PC-3 (cell line): Measurements from ENCODE around the gene SLC5A9. TPM values are rescaled to one million over a fixed set of nuclear protein-coding genes. Genes with fewer than 3 reads are reported as not detected.
"Not testable (repeated sequence)": the region's sequence is repeated elsewhere in the genome, so short reads cannot be mapped to it uniquely, and the experiment has no call there.

Experiments used
- ATAC-seq: fragments of 200-7000 bp; cut with Tn5 transposase; 2 replicates; pipeline ENCODE4 v1.9.1; 2020; ENCODE audit warnings: mild to moderate bottlenecking, moderate library complexity
- BruUV-seq: library from RNA; stranded (reverse); fragments of 400-500 nt; replicated peaks from 2 replicates; lab custom pipeline; 2021; lab: Mats Ljungman, UMichigan
- CTCF ChIA-PET: fragments of 300-600 bp; sonication (Branson Sonifier 250); formaldehyde crosslinking; loops from one replicate; lab custom pipeline; 2022; ENCODE audit warnings: antibody characterized with exemption; lab: Charles Lee
- POLR2A ChIA-PET: fragments of 300-600 bp; sonication (Branson Sonifier 250); formaldehyde crosslinking; loops from one replicate; lab custom pipeline; 2022; ENCODE audit warnings: antibody characterized with exemption; ENCODE audit not compliant: unreplicated experiment; lab: Charles Lee
- DNase-seq: peaks from one replicate; pipeline ENCODE4 v3.0.0-alpha.2; 2015
- H2AFZ ChIP-seq: fragments of 300-600 bp; sonication (generic); 2 replicates; pipeline ENCODE4 v1.6.0; 2016; ENCODE audit warnings: antibody characterized with exemption, low read length
- H3F3A ChIP-seq: fragments of 300-600 bp; sonication (generic); one replicate; pipeline ENCODE4 v1.6.0; 2017; ENCODE audit warnings: antibody characterized with exemption, low read length, control low read depth, mild to moderate bottlenecking; ENCODE audit not compliant: unreplicated experiment
- H3K27ac ChIP-seq: fragments of 300-600 bp; sonication (generic); 2 replicates; pipeline ENCODE4 v1.5.1; 2016; ENCODE audit warnings: mild to moderate bottlenecking, low read length
- H3K27me3 ChIP-seq: fragments of 300-600 bp; sonication (generic); 2 replicates; pipeline ENCODE4 v1.6.1; 2016; ENCODE audit warnings: low read length, mixed read lengths
- H3K36me3 ChIP-seq: fragments of 300-600 bp; sonication (generic); 2 replicates; pipeline ENCODE4 v1.6.1; 2016; ENCODE audit warnings: low read depth, mixed run types, low read length, mixed read lengths
- H3K4me1 ChIP-seq: fragments of 300-600 bp; sonication (generic); 2 replicates; pipeline ENCODE4 v1.5.1; 2016; ENCODE audit warnings: low read length; ENCODE audit not compliant: insufficient read depth
- H3K4me2 ChIP-seq: fragments of 300-600 bp; sonication (generic); 2 replicates; pipeline ENCODE4 v1.6.0; 2016; ENCODE audit warnings: low read length
- H3K4me3 ChIP-seq: fragments of 300-600 bp; sonication (generic); 2 replicates; pipeline ENCODE4 v1.5.1; 2016; ENCODE audit warnings: mild to moderate bottlenecking, low read length, mixed read lengths
- H3K79me2 ChIP-seq: fragments of 300-600 bp; sonication (generic); 2 replicates; pipeline ENCODE4 v1.6.1; 2017; ENCODE audit warnings: low read length, mixed read lengths
- H3K9ac ChIP-seq: fragments of 300-600 bp; sonication (generic); 2 replicates; pipeline ENCODE4 v1.6.0; 2016; ENCODE audit warnings: mild to moderate bottlenecking, low read length
- H3K9me2 ChIP-seq: fragments of 300-600 bp; sonication (generic); replicated peaks from 2 replicates; pipeline ENCODE4 v1.6.1; 2016; ENCODE audit warnings: mixed run types, low read length, mixed read lengths
- H3K9me3 ChIP-seq: fragments of 300-600 bp; sonication (generic); 2 replicates; pipeline ENCODE4 v1.6.1; 2016; ENCODE audit warnings: low read length, mixed read lengths
- H4K20me1 ChIP-seq: fragments of 300-600 bp; sonication (generic); 2 replicates; pipeline ENCODE4 v1.6.1; 2016; ENCODE audit warnings: low read length, mixed read lengths
- CTCF ChIP-seq: fragments of 300-600 bp; sonication (generic); conservative IDR thresholded peaks from 2 replicates; pipeline ENCODE4 v1.5.1; 2017; ENCODE audit warnings: antibody characterized with exemption, low read depth, mild to moderate bottlenecking, low read length
- EZH2 ChIP-seq: fragments of 300-600 bp; sonication (generic); IDR thresholded peaks from one replicate; pipeline ENCODE4 v1.6.1; 2017; ENCODE audit warnings: antibody characterized with exemption, mild to moderate bottlenecking, low read length; ENCODE audit not compliant: unreplicated experiment
- EZH2phosphoT487 ChIP-seq: fragments of 300-600 bp; sonication (generic); IDR thresholded peaks from 2 replicates; pipeline ENCODE4 v1.6.1; 2018; ENCODE audit warnings: mild to moderate bottlenecking, antibody characterized with exemption, low read length, borderline replicate concordance
- intact Hi-C: fragments of 100-400 bp; cut with micrococcal nuclease; formaldehyde crosslinking; loops from 2 replicates; pipeline ENCODE4 v1.9.0; 2023
- total RNA-seq: library from RNA; depleted of rRNA; stranded (reverse); fragments of >200 nt; gene quantifications from 2 replicates; pipeline ENCODE4 v1.2.3, GENCODE V29; 2014

SLC5A9 gene
- total RNA-seq, 1 experiment from 2014 or later: not detected

- TF ChIP-seq EZH2phosphoT487 (no peak), CTCF (no peak), EZH2 (no peak)
- Histone ChIP-seq H3K27ac (no peak overlapping the region), H3K9me2 (no peaks in the 10 kb centered on the region), H3F3A (no peaks in the 10 kb centered on the region), H3K27me3 (peaks cover 3% of the 10 kb centered on the region; the same call in 1 of the 2 replicates), H4K20me1 (no peaks in the 10 kb centered on the region), H3K9me3 (no peaks in the 10 kb centered on the region), H3K9ac (no peak overlapping the region), H2AFZ (no peak overlapping the region), H3K36me3 (no peaks in the 10 kb centered on the region), H3K4me1 (no peaks in the 10 kb centered on the region), H3K79me2 (no peaks in the 10 kb centered on the region), H3K4me2 (no peak overlapping the region), H3K4me3 (no peak overlapping the region)
- BruUV-seq: no TSS peak
- ChIA-PET CTCF (no interaction called here), POLR2A (no interaction called here)
- intact Hi-C loops: no loop called here
- DNase-seq (no peak), ATAC-seq (no peak)
These were observed 39.4 kb downstream of the SLC5A9 start for GRCh38 chr1:48261881-48262400.

- H3K27me3 ChIP-seq: peaks cover 3% of the 10 kb centered on the region; the same call in 1 of the 2 replicates
- no peaks in the 10 kb centered on the region for H3K36me3 ChIP-seq
- H3K4me1 ChIP-seq: no peaks in the 10 kb centered on the region
- H4K20me1 ChIP-seq: no peaks in the 10 kb centered on the region
- no peak overlapping the region for H2AFZ ChIP-seq
- no peak for DNase-seq
- no peak overlapping the region for H3K4me2 ChIP-seq
- no peaks in the 10 kb centered on the region for H3K9me2 ChIP-seq
- ATAC-seq: no peak
- no TSS peak for BruUV-seq
- H3K27ac ChIP-seq: no peak overlapping the region
- H3F3A ChIP-seq: no peaks in the 10 kb centered on the region
- H3K4me3 ChIP-seq: no peak overlapping the region
- POLR2A ChIA-PET: no interaction called here
- H3K9me3 ChIP-seq: no peaks in the 10 kb centered on the region
- intact Hi-C loops: no loop called here
- CTCF ChIA-PET: no interaction called here
- no peak overlapping the region for H3K9ac ChIP-seq
- no peak for TF ChIP-seq EZH2
- no peak for TF ChIP-seq CTCF
- TF ChIP-seq EZH2phosphoT487: no peak
- no peaks in the 10 kb centered on the region for H3K79me2 ChIP-seq
These were observed 40.5 kb downstream of the SLC5A9 start for GRCh38 chr1:48263041-48263440.

- H3K4me2 ChIP-seq: no peak overlapping the region
- DNase-seq: no peak
- no peak overlapping the region for H3K4me3 ChIP-seq
- H3K9me2 ChIP-seq: no peaks in the 10 kb centered on the region
- H3K36me3 ChIP-seq: no peaks in the 10 kb centered on the region
- no peak for ATAC-seq
- H3F3A ChIP-seq: no peaks in the 10 kb centered on the region
- H3K9ac ChIP-seq: no peak overlapping the region
- no TSS peak for BruUV-seq
- H2AFZ ChIP-seq: no peak overlapping the region
- peaks cover 3% of the 10 kb centered on the region; the same call in 1 of the 2 replicates for H3K27me3 ChIP-seq
- CTCF ChIA-PET: no interaction called here
- H3K79me2 ChIP-seq: no peaks in the 10 kb centered on the region
- H4K20me1 ChIP-seq: no peaks in the 10 kb centered on the region
- POLR2A ChIA-PET: no interaction called here
- H3K9me3 ChIP-seq: no peaks in the 10 kb centered on the region
- intact Hi-C loops: no loop called here
- no peaks in the 10 kb centered on the region for H3K4me1 ChIP-seq
- no peak for TF ChIP-seq CTCF
- no peak for TF ChIP-seq EZH2phosphoT487
- TF ChIP-seq EZH2: no peak
- H3K27ac ChIP-seq: no peak overlapping the region
These were observed 44.1 kb downstream of the SLC5A9 start for GRCh38 chr1:48266576-48266975.

GRCh38 chr1:48277437-48277836 lies 54.9 kb downstream of the SLC5A9 start:
- H3K79me2 ChIP-seq, H3K27ac ChIP-seq, intact Hi-C loops, H3K9me3 ChIP-seq, H3K9ac ChIP-seq, H3F3A ChIP-seq, H3K4me1 ChIP-seq, H3K36me3 ChIP-seq, H3K4me3 ChIP-seq, ATAC-seq, H3K27me3 ChIP-seq, H3K4me2 ChIP-seq, H3K9me2 ChIP-seq, H4K20me1 ChIP-seq, CTCF ChIA-PET, BruUV-seq, POLR2A ChIA-PET, H2AFZ ChIP-seq, DNase-seq: not testable (repeated sequence)
